ENCODE measurements around the gene KDM8.

DNA sequence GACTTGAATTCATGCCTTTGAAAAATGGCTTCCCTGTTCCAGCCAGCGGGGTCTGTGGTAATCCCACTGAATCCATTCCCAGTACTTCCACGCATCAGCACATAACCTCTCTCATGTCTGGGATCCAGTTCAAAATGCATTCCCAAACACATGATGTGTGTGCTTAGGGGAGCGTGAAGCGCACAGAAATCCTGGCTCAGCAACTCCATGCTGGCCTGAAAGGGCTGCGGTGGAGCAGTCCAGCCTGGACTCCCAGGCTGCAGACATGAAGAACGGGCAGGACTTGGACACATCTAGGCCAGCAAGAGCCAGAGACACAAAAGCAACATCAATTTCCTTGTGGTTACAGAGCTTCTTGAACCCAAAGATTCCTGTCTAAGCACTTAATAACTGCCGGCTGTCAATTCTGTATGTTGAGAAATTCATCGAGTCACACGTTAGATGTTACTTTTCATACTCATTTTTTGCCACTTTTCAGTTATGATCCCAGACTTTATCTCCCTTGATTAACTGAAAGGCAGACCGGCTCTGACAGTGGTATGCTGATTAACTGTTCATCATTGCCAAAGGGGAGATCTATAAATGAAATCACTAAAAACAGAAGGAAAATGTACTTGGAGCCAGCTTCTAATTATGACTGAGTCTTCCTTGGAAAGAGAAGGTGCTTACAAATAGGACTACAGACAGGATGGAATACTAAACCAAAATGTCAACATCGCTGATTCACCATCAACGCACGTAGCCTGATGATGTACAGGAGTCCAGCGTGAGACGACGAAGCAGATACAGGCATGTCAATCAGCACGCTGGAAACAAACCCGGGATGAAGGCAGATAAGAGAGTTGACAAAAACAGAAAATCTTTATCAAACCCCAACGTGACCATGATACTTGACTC lies 42.2 kb downstream of the KDM8 start:
- TF ChIP-seq, protein P1, sequence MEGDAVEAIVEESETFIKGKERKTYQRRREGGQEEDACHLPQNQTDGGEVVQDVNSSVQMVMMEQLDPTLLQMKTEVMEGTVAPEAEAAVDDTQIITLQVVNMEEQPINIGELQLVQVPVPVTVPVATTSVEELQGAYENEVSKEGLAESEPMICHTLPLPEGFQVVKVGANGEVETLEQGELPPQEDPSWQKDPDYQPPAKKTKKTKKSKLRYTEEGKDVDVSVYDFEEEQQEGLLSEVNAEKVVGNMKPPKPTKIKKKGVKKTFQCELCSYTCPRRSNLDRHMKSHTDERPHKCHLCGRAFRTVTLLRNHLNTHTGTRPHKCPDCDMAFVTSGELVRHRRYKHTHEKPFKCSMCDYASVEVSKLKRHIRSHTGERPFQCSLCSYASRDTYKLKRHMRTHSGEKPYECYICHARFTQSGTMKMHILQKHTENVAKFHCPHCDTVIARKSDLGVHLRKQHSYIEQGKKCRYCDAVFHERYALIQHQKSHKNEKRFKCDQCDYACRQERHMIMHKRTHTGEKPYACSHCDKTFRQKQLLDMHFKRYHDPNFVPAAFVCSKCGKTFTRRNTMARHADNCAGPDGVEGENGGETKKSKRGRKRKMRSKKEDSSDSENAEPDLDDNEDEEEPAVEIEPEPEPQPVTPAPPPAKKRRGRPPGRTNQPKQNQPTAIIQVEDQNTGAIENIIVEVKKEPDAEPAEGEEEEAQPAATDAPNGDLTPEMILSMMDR (IDR thresholded peaks at IDR 0.05) = no peak
- TF ChIP-seq CBFB (CRISPR knock-in tag; IDR thresholded peaks at IDR 0.05; ENCODE audit: low read depth) = no peak
- TF ChIP-seq, protein P2, sequence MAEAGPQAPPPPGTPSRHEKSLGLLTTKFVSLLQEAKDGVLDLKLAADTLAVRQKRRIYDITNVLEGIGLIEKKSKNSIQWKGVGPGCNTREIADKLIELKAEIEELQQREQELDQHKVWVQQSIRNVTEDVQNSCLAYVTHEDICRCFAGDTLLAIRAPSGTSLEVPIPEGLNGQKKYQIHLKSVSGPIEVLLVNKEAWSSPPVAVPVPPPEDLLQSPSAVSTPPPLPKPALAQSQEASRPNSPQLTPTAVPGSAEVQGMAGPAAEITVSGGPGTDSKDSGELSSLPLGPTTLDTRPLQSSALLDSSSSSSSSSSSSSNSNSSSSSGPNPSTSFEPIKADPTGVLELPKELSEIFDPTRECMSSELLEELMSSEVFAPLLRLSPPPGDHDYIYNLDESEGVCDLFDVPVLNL (CRISPR knock-in tag; IDR thresholded peaks at IDR 0.05; ENCODE audit: borderline replicate concordance, low read depth) = no peak
- no peak for TF ChIP-seq TEAD4 (CRISPR knock-in tag; IDR thresholded peaks at IDR 0.05)
- no peak for TF ChIP-seq JUN (CRISPR knock-in tag; IDR thresholded peaks at IDR 0.05)
- no peak for TF ChIP-seq ZNF138 (CRISPR knock-in tag; conservative IDR thresholded peaks at IDR 0.05)
- no peak for TF ChIP-seq ZNF121 (CRISPR knock-in tag; IDR thresholded peaks at IDR 0.05)
- no peak for TF ChIP-seq TCF7 (CRISPR knock-in tag; IDR thresholded peaks at IDR 0.05; ENCODE audit: low read depth)
- TF ChIP-seq, protein P3, sequence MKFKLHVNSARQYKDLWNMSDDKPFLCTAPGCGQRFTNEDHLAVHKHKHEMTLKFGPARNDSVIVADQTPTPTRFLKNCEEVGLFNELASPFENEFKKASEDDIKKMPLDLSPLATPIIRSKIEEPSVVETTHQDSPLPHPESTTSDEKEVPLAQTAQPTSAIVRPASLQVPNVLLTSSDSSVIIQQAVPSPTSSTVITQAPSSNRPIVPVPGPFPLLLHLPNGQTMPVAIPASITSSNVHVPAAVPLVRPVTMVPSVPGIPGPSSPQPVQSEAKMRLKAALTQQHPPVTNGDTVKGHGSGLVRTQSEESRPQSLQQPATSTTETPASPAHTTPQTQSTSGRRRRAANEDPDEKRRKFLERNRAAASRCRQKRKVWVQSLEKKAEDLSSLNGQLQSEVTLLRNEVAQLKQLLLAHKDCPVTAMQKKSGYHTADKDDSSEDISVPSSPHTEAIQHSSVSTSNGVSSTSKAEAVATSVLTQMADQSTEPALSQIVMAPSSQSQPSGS (CRISPR knock-in tag; IDR thresholded peaks at IDR 0.05; ENCODE audit: borderline replicate concordance, low read depth) = no peak
- TF ChIP-seq ZNF263 (CRISPR knock-in tag; IDR thresholded peaks at IDR 0.05; ENCODE audit: low read depth) = no peak
- TF ChIP-seq, protein P4, sequence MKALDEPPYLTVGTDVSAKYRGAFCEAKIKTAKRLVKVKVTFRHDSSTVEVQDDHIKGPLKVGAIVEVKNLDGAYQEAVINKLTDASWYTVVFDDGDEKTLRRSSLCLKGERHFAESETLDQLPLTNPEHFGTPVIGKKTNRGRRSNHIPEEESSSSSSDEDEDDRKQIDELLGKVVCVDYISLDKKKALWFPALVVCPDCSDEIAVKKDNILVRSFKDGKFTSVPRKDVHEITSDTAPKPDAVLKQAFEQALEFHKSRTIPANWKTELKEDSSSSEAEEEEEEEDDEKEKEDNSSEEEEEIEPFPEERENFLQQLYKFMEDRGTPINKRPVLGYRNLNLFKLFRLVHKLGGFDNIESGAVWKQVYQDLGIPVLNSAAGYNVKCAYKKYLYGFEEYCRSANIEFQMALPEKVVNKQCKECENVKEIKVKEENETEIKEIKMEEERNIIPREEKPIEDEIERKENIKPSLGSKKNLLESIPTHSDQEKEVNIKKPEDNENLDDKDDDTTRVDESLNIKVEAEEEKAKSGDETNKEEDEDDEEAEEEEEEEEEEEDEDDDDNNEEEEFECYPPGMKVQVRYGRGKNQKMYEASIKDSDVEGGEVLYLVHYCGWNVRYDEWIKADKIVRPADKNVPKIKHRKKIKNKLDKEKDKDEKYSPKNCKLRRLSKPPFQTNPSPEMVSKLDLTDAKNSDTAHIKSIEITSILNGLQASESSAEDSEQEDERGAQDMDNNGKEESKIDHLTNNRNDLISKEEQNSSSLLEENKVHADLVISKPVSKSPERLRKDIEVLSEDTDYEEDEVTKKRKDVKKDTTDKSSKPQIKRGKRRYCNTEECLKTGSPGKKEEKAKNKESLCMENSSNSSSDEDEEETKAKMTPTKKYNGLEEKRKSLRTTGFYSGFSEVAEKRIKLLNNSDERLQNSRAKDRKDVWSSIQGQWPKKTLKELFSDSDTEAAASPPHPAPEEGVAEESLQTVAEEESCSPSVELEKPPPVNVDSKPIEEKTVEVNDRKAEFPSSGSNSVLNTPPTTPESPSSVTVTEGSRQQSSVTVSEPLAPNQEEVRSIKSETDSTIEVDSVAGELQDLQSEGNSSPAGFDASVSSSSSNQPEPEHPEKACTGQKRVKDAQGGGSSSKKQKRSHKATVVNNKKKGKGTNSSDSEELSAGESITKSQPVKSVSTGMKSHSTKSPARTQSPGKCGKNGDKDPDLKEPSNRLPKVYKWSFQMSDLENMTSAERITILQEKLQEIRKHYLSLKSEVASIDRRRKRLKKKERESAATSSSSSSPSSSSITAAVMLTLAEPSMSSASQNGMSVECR (CRISPR knock-in tag; IDR thresholded peaks at IDR 0.05; ENCODE audit: borderline replicate concordance) = no peak
- TF ChIP-seq, protein P5, sequence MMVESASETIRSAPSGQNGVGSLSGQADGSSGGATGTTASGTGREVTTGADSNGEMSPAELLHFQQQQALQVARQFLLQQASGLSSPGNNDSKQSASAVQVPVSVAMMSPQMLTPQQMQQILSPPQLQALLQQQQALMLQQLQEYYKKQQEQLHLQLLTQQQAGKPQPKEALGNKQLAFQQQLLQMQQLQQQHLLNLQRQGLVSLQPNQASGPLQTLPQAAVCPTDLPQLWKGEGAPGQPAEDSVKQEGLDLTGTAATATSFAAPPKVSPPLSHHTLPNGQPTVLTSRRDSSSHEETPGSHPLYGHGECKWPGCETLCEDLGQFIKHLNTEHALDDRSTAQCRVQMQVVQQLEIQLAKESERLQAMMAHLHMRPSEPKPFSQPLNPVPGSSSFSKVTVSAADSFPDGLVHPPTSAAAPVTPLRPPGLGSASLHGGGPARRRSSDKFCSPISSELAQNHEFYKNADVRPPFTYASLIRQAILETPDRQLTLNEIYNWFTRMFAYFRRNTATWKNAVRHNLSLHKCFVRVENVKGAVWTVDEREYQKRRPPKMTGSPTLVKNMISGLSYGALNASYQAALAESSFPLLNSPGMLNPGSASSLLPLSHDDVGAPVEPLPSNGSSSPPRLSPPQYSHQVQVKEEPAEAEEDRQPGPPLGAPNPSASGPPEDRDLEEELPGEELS (CRISPR knock-in tag; IDR thresholded peaks at IDR 0.05) = no peak
- no peak for TF ChIP-seq ZNF317 (CRISPR knock-in tag; IDR thresholded peaks at IDR 0.05; ENCODE audit: borderline replicate concordance, low read depth)
